Keratinocyte (primary cell): ENCODE data around the gene RMC1. TPM values are rescaled to one million over a fixed set of nuclear protein-coding genes. Genes with fewer than 3 reads are reported as not detected.

Experiments used
- DNase-seq: peaks from one replicate; pipeline ENCODE4 v3.0.0-alpha.2; 2011; ENCODE audit warnings: low read depth, missing footprints, low spot score
- FAIRE-seq: peaks from 2 replicates; lab custom pipeline; 2011; peaks lifted over from hg19 to GRCh38; lab: Jason Lieb, UNC
- H2AFZ ChIP-seq: 2 replicates; pipeline ENCODE4 v1.6.0; 2012; ENCODE audit warnings: low read length, control low read depth, inconsistent platforms; ENCODE audit not compliant: control insufficient read depth
- H3K27ac ChIP-seq: 2 replicates; pipeline ENCODE4 v1.5.1; 2011; ENCODE audit warnings: low read length; ENCODE audit not compliant: control insufficient read depth, insufficient read depth
- H3K27me3 ChIP-seq: 3 replicates; pipeline ENCODE4 v1.6.0; 2011; ENCODE audit warnings: low read length; ENCODE audit not compliant: control insufficient read depth, insufficient read depth; ENCODE audit errors: extremely low read depth
- H3K36me3 ChIP-seq, 2 experiments: 2 replicates in 1 of 2; 3 replicates in 1 of 2; pipeline ENCODE4 v1.5.1; 2011; ENCODE audit warnings: low read length in 2 of 2, mild to moderate bottlenecking in 1 of 2; ENCODE audit not compliant: control insufficient read depth in 2 of 2, insufficient read depth in 2 of 2; ENCODE audit errors: extremely low read depth in 1 of 2
- H3K4me1 ChIP-seq: 3 replicates; pipeline ENCODE4 v1.5.1; 2011; ENCODE audit warnings: low read length; ENCODE audit not compliant: control insufficient read depth, insufficient read depth; ENCODE audit errors: extremely low read depth
- H3K4me2 ChIP-seq: 3 replicates; pipeline ENCODE4 v1.6.0; 2011; ENCODE audit warnings: low read depth, low read length; ENCODE audit not compliant: control insufficient read depth, insufficient read depth; ENCODE audit errors: extremely low read depth
- H3K4me3 ChIP-seq, 3 experiments: fragments of 200-600 bp in 1 of 3; sonication (generic) in 1 of 3; 2 replicates in 2 of 3; 3 replicates in 1 of 3; pipeline ENCODE4 v1.5.1; 2011 to 2016; ENCODE audit warnings: low read length in 3 of 3, mild to moderate bottlenecking in 3 of 3, control low read depth in 2 of 3, inconsistent platforms in 1 of 3, low read depth in 1 of 3, mixed read lengths in 1 of 3, mixed run types in 1 of 3, moderate library complexity in 1 of 3; ENCODE audit not compliant: control insufficient read depth in 2 of 3, insufficient read depth in 2 of 3; ENCODE audit errors: extremely low read depth in 1 of 3
- H3K79me2 ChIP-seq: 2 replicates; pipeline ENCODE4 v1.6.0; 2012; ENCODE audit warnings: low read length; ENCODE audit not compliant: control insufficient read depth, insufficient read depth
- H3K9ac ChIP-seq: 3 replicates; pipeline ENCODE4 v1.6.0; 2011; ENCODE audit warnings: low read length; ENCODE audit not compliant: control insufficient read depth, insufficient read depth; ENCODE audit errors: extremely low read depth
- H3K9me1 ChIP-seq: 3 replicates; pipeline ENCODE4 v1.6.0; 2011; ENCODE audit warnings: low read length; ENCODE audit not compliant: control insufficient read depth, insufficient read depth; ENCODE audit errors: extremely low read depth
- H3K9me3 ChIP-seq: 2 replicates; pipeline ENCODE4 v1.5.1; 2012; ENCODE audit warnings: low read depth, low read length; ENCODE audit not compliant: control insufficient read depth
- H4K20me1 ChIP-seq: 3 replicates; pipeline ENCODE4 v1.6.0; 2011; ENCODE audit warnings: low read length; ENCODE audit not compliant: control insufficient read depth, insufficient read depth; ENCODE audit errors: extremely low read depth
- EZH2 ChIP-seq: IDR thresholded peaks from one replicate; pipeline ENCODE4 v1.6.1; 2012; ENCODE audit warnings: inconsistent platforms, mild to moderate bottlenecking, low read length, moderate library complexity
- dilution Hi-C: fragments of 300-500 bp; cut with MboI; formaldehyde crosslinking; loops from one replicate; pipeline ENCODE4 v1.7.0; 2020; ENCODE audit warnings: low sequenced_read_pairs; ENCODE audit not compliant: extremely low pct_ligation_motif_present
- polyA plus RNA-seq, 5 experiments: library from polyadenylated mRNA; depleted of rRNA in 3 of 5; stranded (reverse) in 3 of 5; stranded (forward) in 1 of 5; unstranded in 1 of 5; fragments of >200 nt; gene quantifications; 1 replicate in 1 of 5; 2 replicates in 3 of 5; 3 replicates in 1 of 5; pipeline versions ENCODE4 v1.2.1 to v1.2.3, GENCODE V29; 2011 to 2012; ENCODE audit warnings: missing spikeins in 2 of 5, low read depth in 1 of 5, low replicate concordance in 1 of 5
- TF ChIP-seq, protein P1 (sequence below), 3 experiments: IDR thresholded peaks in 1 of 3; conservative IDR thresholded peaks in 1 of 3; optimal IDR thresholded peaks in 1 of 3; 2 replicates in 2 of 3; 3 replicates in 1 of 3; pipeline versions ENCODE3 to v1.5.1; 2011; ENCODE audit warnings: low read length in 3 of 3, mild to moderate bottlenecking in 3 of 3, moderate library complexity in 2 of 3, control low read depth in 1 of 3, inconsistent platforms in 1 of 3; ENCODE audit not compliant: insufficient read depth in 2 of 3; ENCODE audit errors: extremely low read depth in 1 of 3

RMC1 gene
- polyA plus RNA-seq, 1 donor (not counting 4 experiments of a cell fraction or from before 2014, with no cell fraction given) = 26.4 TPM

DNA sequence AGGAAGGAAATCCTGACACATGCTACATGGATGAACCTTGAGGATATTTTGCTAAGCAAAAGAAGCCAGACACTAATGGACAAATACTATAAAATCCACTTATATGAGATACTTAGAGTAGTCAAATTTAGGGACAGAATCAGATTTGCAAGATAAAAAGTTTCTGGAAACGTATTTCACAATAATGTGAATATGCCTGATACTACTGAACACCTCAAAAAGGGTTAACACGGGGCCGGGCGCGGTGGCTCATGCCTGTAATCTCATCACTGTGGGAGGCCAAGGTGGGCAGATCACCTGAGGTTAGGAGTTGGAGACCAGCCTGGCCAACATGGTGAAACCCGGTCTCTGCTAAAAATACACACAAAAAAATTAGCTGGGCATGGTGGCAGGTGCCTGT, 1.7 kb upstream of the RMC1 start:
- DNase-seq = no peak
- dilution Hi-C loops = no loop called here
- H2AFZ ChIP-seq = no peak overlapping the region
- H3K27ac ChIP-seq = no peak overlapping the region
- H3K27me3 ChIP-seq = no peaks in the 10 kb centered on the region
- no peaks in the 10 kb centered on the region for H3K36me3 ChIP-seq
- no peak overlapping the region for H3K9ac ChIP-seq
- no peaks in the 10 kb centered on the region for H4K20me1 ChIP-seq
- H3K4me3 ChIP-seq = no peak overlapping the region
- TF ChIP-seq, protein P1, sequence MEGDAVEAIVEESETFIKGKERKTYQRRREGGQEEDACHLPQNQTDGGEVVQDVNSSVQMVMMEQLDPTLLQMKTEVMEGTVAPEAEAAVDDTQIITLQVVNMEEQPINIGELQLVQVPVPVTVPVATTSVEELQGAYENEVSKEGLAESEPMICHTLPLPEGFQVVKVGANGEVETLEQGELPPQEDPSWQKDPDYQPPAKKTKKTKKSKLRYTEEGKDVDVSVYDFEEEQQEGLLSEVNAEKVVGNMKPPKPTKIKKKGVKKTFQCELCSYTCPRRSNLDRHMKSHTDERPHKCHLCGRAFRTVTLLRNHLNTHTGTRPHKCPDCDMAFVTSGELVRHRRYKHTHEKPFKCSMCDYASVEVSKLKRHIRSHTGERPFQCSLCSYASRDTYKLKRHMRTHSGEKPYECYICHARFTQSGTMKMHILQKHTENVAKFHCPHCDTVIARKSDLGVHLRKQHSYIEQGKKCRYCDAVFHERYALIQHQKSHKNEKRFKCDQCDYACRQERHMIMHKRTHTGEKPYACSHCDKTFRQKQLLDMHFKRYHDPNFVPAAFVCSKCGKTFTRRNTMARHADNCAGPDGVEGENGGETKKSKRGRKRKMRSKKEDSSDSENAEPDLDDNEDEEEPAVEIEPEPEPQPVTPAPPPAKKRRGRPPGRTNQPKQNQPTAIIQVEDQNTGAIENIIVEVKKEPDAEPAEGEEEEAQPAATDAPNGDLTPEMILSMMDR (optimal IDR thresholded peaks at IDR 0.05 in 1 of 3, IDR thresholded peaks at IDR 0.05 in 1 of 3, conservative IDR thresholded peaks at IDR 0.05 in 1 of 3; ENCODE audit: extremely low read depth in 1 of 3, insufficient read depth in 2 of 3, low read length in 3 of 3) = no peak
- no peak for TF ChIP-seq EZH2
- no peaks in the 10 kb centered on the region for H3K9me1 ChIP-seq
- H3K4me2 ChIP-seq = no peak overlapping the region
- no peaks in the 10 kb centered on the region for H3K9me3 ChIP-seq
- H3K4me1 ChIP-seq = peaks cover 21% of the 10 kb centered on the region
- FAIRE-seq = no peak
- H3K79me2 ChIP-seq = peaks cover 26% of the 10 kb centered on the region

DNA sequence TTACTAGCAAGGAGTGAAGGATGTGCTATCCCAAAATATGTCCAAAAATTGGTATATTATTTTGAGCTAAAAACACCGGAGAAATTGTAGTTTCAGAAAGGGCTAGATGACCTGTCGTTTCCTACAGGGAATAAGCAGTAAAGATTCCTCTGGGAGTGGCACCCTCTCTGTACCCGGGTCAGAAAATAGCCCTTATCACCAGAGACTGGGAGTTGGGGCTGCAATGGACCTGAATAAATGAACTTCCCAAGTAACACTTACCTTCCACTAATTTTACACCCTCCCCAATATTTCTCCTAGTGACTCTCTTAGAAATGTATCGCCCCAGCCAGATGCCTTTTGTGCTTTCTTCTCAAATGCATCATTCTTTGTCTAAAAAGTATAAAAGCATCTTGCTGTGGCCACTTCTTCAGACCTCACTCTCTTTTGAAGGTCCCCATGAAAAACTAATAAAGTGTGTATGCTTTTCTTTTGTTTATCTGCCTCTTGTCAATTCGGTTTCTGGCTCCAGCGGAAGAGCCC, 734 bp upstream of the RMC1 start:
- H3K27me3 ChIP-seq = no peaks in the 10 kb centered on the region
- H3K27ac ChIP-seq = peak overlapping the region; percentile 89
- H3K4me3 ChIP-seq = peak overlapping the region; percentile 86 to 92 (median 87)
- dilution Hi-C loops = no loop called here
- H3K9me3 ChIP-seq = no peaks in the 10 kb centered on the region
- H2AFZ ChIP-seq = peak overlapping the region; percentile 94
- no peaks in the 10 kb centered on the region for H4K20me1 ChIP-seq
- no peak for DNase-seq
- no peak for FAIRE-seq
- peaks cover 30% of the 10 kb centered on the region for H3K79me2 ChIP-seq
- peak overlapping the region; percentile 93 for H3K4me2 ChIP-seq
- peaks cover 21% of the 10 kb centered on the region for H3K4me1 ChIP-seq
- H3K9me1 ChIP-seq = no peaks in the 10 kb centered on the region
- TF ChIP-seq, protein P1 (optimal IDR thresholded peaks at IDR 0.05 in 1 of 3, IDR thresholded peaks at IDR 0.05 in 1 of 3, conservative IDR thresholded peaks at IDR 0.05 in 1 of 3; ENCODE audit: extremely low read depth in 1 of 3, insufficient read depth in 2 of 3, low read length in 3 of 3) = no peak
- TF ChIP-seq EZH2 = no peak
- H3K36me3 ChIP-seq = peaks cover 0 to 6% of the 10 kb centered on the region in 2 experiments
- H3K9ac ChIP-seq = peak overlapping the region; percentile 87
